Neural crest cell (in vitro differentiated cells): ENCODE data around the gene OR51V1. TPM values are rescaled to one million over a fixed set of nuclear protein-coding genes. Genes with fewer than 3 reads are reported as not detected.

Experiments
- DNase-seq: peaks from one replicate; pipeline ENCODE4 v3.0.0; 2021; ENCODE audit warnings: low read depth, mixed read lengths, low spot score
- H3K27ac Mint-ChIP-seq: one replicate; pipeline ENCODE4 v1.8.0; 2021; ENCODE audit warnings: mild to moderate bottlenecking, mixed read lengths; ENCODE audit not compliant: unreplicated experiment
- H3K27me3 Mint-ChIP-seq: 2 replicates; pipeline ENCODE4 v1.8.0; 2021; ENCODE audit warnings: low read depth, mild to moderate bottlenecking, mixed read lengths
- H3K36me3 Mint-ChIP-seq: 2 replicates; pipeline ENCODE4 v1.8.0; 2021; ENCODE audit warnings: low read depth, mild to moderate bottlenecking, mixed read lengths
- H3K4me1 Mint-ChIP-seq: 2 replicates; pipeline ENCODE4 v1.8.0; 2021; ENCODE audit warnings: mixed read lengths
- H3K4me3 Mint-ChIP-seq: one replicate; pipeline ENCODE4 v1.8.0; 2021; ENCODE audit warnings: mild to moderate bottlenecking, mixed read lengths
- H3K9me3 Mint-ChIP-seq: 2 replicates; pipeline ENCODE4 v1.8.0; 2021; ENCODE audit warnings: mixed read lengths
- CTCF ChIP-seq: fragments of 200-600 bp; sonication (generic); conservative IDR thresholded peaks from 2 replicates; pipeline ENCODE4 v1.5.0; 2021; ENCODE audit warnings: antibody characterized with exemption, mild to moderate bottlenecking
- total RNA-seq: library from RNA; stranded (reverse); gene quantifications from 2 replicates; pipeline ENCODE4 v1.2.1, GENCODE V29; 2021

Gene OR51V1
- total RNA-seq, 1 donor from 2014 or later: not detected

- Mint-ChIP-seq H3K9me3 (no peaks in the 10 kb centered on the region), H3K4me3 (no peak within 1 kb of the TSS), H3K36me3 (no peaks in the 10 kb centered on the region), H3K4me1 (peaks cover 4% of the 10 kb centered on the region), H3K27me3 (peaks cover 15% of the 10 kb centered on the region), H3K27ac (no peak within 1 kb of the TSS)
- TF ChIP-seq CTCF: no peak
- DNase-seq: no peak
Measured at GRCh38 chr11:5234381-5234834, 33.9 kb upstream of the OR51V1 start, which contains the start of gene HBD. Gene HBD (minus strand): TSS chr11:5234483. CDS start chr11:5234433, 50 bp downstream.

- peaks cover 8% of the 10 kb centered on the region for H3K4me1 Mint-ChIP-seq
- TF ChIP-seq CTCF: no peak
- H3K36me3 Mint-ChIP-seq: no peaks in the 10 kb centered on the region
- no peak overlapping the region for H3K4me3 Mint-ChIP-seq
- no peak for DNase-seq
- H3K9me3 Mint-ChIP-seq: no peaks in the 10 kb centered on the region
- H3K27me3 Mint-ChIP-seq: peaks cover 11% of the 10 kb centered on the region
- H3K27ac Mint-ChIP-seq: no peak overlapping the region
Measured at GRCh38 chr11:5233307-5233706, 32.8 kb upstream of the OR51V1 start.

GRCh38 chr11:5232821-5233220, 32.3 kb upstream of the OR51V1 start:
- DNase-seq: no peak
- Mint-ChIP-seq H3K27me3 (peaks cover 11% of the 10 kb centered on the region), H3K27ac (no peak overlapping the region), H3K4me3 (no peak overlapping the region), H3K36me3 (no peaks in the 10 kb centered on the region), H3K9me3 (no peaks in the 10 kb centered on the region), H3K4me1 (peaks cover 8% of the 10 kb centered on the region)
- TF ChIP-seq CTCF: no peak

- Mint-ChIP-seq H3K27me3 (peaks cover 9% of the 10 kb centered on the region), H3K9me3 (no peaks in the 10 kb centered on the region), H3K36me3 (no peaks in the 10 kb centered on the region), H3K4me1 (peaks cover 8% of the 10 kb centered on the region), H3K27ac (no peak overlapping the region), H3K4me3 (no peak overlapping the region)
- DNase-seq: no peak
- no peak for TF ChIP-seq CTCF
Measured at GRCh38 chr11:5232176-5232575, 31.7 kb upstream of the OR51V1 start.

GRCh38 chr11:5231111-5231510, 30.6 kb upstream of the OR51V1 start:
- Mint-ChIP-seq H3K27me3 (peaks cover 5% of the 10 kb centered on the region), H3K36me3 (no peaks in the 10 kb centered on the region), H3K4me1 (peaks cover 8% of the 10 kb centered on the region), H3K4me3 (no peak overlapping the region), H3K9me3 (no peaks in the 10 kb centered on the region), H3K27ac (no peak overlapping the region)
- no peak for DNase-seq
- TF ChIP-seq CTCF: no peak

GRCh38 chr11:5230266-5230665, 29.8 kb upstream of the OR51V1 start:
- Mint-ChIP-seq H3K27me3 (peaks cover 2% of the 10 kb centered on the region), H3K36me3 (no peaks in the 10 kb centered on the region), H3K4me3 (no peak overlapping the region), H3K4me1 (peaks cover 8% of the 10 kb centered on the region), H3K9me3 (no peaks in the 10 kb centered on the region), H3K27ac (no peak overlapping the region)
- DNase-seq: no peak
- TF ChIP-seq CTCF: no peak
